Prostate gland (tissue), 2 donors: ENCODE data around the gene NTM. TPM values are rescaled to one million over a fixed set of nuclear protein-coding genes. Genes with fewer than 3 reads are reported as not detected.

Experiments
- DNase-seq: peaks from one replicate; pipeline ENCODE4 v3.0.0-alpha.2; 2019; ENCODE audit warnings: low spot score
- H3K27ac ChIP-seq, 2 donors: fragments of 200-600 bp; sonication (generic); 2 replicates each; pipeline ENCODE4 v1.5.1; 2017 to 2019
- H3K27me3 ChIP-seq: fragments of 200-600 bp; sonication (generic); replicated peaks from 2 replicates; pipeline ENCODE4 v1.5.1; 2019; ENCODE audit not compliant: insufficient read depth
- H3K36me3 ChIP-seq, 2 donors: fragments of 200-600 bp; sonication (generic); 1 replicate in 1 of 2; 2 replicates in 1 of 2; pipeline versions ENCODE4 v1.5.1 to v1.8.1; 2017 to 2019
- H3K4me1 ChIP-seq: fragments of 200-600 bp; sonication (generic); replicated peaks from 2 replicates; pipeline ENCODE4 v1.5.1; 2019
- H3K4me3 ChIP-seq, 2 donors: fragments of 200-600 bp; sonication (generic); 2 replicates each; pipeline ENCODE4 v1.5.1; 2017 to 2019
- H3K9me3 ChIP-seq: fragments of 200-600 bp; sonication (generic); 2 replicates; pipeline ENCODE4 v1.5.1; 2017
- POLR2A ChIP-seq: fragments of 450-650 bp; IDR thresholded peaks from one replicate; pipeline ENCODE4 v1.6.1; 2016; ENCODE audit warnings: antibody characterized with exemption, mild to moderate bottlenecking
- POLR2AphosphoS5 ChIP-seq: sonication (generic); formaldehyde crosslinking; IDR thresholded peaks from one replicate; pipeline ENCODE4 v1.6.1; 2017; ENCODE audit warnings: antibody characterized with exemption
- WGBS: methylation state at CpG from one replicate; pipeline ENCODE4 v1.1.5; 2018; 5-methylcytosine and 5-hydroxymethylcytosine counted together
- intact Hi-C: fragments of 100-400 bp; cut with DNase I; formaldehyde crosslinking; loops from one replicate; pipeline ENCODE4 v1.14.2; 2022
- total RNA-seq, 2 donors: library from RNA; depleted of rRNA; stranded (reverse); fragments of >200 nt; gene quantifications; one replicate each; pipeline ENCODE4 v1.1.0, GENCODE V29; 2016
- TF ChIP-seq, protein P1 (sequence below), 4 experiments: fragments of 200-600 bp in 2 of 4; fragments of 450-650 bp in 2 of 4; sonication (generic) in 2 of 4; IDR thresholded peaks; 1 replicate in 3 of 4; 2 replicates in 1 of 4; pipeline ENCODE4 v1.5.1; 2016 to 2019; ENCODE audit warnings: antibody characterized with exemption in 4 of 4, mild to moderate bottlenecking in 2 of 4, moderate library complexity in 2 of 4

Gene NTM
- total RNA-seq, 2 donors from 2014 or later = 7.4 TPM; not detected in 1

DNA sequence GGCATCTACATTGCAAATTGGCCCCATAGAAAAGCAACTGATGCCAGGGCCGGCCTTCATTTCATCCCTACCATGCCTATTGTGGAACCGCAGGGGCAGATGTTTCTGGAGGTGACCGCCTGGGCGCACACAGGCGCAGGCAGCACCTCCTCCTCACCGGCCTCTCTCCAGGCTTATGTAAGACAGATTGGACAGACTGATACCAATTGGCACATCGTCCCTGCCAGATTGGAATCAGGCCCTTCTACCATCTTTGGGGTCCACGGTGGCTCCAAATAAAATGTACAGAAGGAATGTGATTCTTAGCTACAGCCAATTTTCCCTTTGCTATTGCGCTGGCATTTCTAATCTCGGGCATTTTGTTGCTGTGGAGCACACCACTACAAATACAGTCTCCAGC, 732.6 kb downstream of the NTM start:
- intact Hi-C loops = no loop called here
- no peak overlapping the region for H3K4me3 ChIP-seq
- TF ChIP-seq, protein P1, sequence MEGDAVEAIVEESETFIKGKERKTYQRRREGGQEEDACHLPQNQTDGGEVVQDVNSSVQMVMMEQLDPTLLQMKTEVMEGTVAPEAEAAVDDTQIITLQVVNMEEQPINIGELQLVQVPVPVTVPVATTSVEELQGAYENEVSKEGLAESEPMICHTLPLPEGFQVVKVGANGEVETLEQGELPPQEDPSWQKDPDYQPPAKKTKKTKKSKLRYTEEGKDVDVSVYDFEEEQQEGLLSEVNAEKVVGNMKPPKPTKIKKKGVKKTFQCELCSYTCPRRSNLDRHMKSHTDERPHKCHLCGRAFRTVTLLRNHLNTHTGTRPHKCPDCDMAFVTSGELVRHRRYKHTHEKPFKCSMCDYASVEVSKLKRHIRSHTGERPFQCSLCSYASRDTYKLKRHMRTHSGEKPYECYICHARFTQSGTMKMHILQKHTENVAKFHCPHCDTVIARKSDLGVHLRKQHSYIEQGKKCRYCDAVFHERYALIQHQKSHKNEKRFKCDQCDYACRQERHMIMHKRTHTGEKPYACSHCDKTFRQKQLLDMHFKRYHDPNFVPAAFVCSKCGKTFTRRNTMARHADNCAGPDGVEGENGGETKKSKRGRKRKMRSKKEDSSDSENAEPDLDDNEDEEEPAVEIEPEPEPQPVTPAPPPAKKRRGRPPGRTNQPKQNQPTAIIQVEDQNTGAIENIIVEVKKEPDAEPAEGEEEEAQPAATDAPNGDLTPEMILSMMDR (IDR thresholded peaks at IDR 0.05) = no peak
- TF ChIP-seq POLR2AphosphoS5 (no peak), POLR2A (no peak)
- H3K36me3 ChIP-seq = no peaks in the 10 kb centered on the region
- DNase-seq = no peak
- 83% methylated on average over 10 of the region's 10 CpGs for WGBS
- H3K27me3 ChIP-seq = no peaks in the 10 kb centered on the region
- no peaks in the 10 kb centered on the region for H3K4me1 ChIP-seq
- H3K9me3 ChIP-seq = no peaks in the 10 kb centered on the region
- H3K27ac ChIP-seq = no peak overlapping the region

DNA sequence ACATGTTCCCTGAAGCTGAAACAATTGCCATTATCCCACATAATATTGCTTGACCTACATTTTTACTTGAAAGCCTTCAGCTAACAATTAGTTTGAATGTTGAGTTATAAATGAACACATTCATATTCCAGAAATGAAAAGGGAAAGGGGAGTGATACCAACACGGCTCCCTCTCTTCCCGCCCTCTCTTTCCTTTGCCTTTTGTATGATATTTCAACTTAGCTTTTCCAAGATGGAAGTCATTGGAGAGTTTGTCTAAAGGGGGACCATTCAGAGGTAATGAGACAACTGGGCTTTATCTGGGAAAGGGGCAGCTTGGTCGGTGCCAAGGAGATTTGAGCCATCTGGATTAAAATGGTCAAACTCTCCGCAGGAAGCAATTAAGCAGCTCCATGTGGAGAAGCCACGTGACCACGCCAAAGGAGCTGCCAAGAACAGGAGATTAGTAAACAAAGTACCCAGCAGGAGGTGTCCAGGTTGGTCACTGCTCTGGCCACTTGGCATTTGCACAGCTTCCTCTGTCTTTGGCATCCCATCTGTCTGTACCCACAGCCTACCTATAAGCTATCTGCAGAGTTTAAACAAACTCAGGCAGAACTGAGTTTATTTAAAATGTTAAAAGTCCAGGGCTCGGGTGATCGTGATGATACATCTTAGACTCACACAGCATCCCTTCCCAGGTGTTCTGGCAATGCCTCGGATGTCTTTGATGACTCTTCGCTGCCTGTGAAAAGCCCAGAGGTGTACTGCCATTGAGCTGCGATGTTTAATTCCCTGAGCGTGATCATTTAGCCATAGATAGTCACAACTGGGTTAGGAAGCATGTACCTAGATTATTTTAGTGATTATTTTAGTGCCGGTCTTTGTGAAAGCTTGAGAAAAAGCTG, 735.9 kb downstream of the NTM start:
- no peak overlapping the region for H3K27ac ChIP-seq

DNA sequence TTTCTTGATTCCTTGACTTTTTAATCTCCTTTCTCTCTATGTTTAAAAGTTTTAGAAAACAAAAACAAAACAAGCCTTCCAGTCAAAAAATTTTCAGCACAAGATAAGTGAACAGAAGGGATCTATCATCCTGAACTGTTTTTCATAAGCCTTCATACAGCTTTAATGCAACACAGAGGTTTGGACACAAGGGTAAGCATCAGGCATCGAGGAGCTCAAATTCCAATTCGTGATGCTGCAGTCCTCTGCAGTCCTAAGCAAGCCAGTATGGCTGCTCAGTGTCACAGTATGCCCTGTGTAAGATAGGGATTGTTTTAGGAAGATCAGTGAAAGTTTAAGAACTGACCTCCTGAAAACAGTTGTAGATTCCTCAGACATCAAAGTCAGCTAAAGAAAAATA, 740.9 kb downstream of the NTM start:
- H3K9me3 ChIP-seq = no peaks in the 10 kb centered on the region
- no peaks in the 10 kb centered on the region for H3K4me1 ChIP-seq
- WGBS = 62% methylated on average over 2 of the region's 2 CpGs
- H3K27ac ChIP-seq = no peak overlapping the region
- H3K27me3 ChIP-seq = no peaks in the 10 kb centered on the region
- no peaks in the 10 kb centered on the region for H3K36me3 ChIP-seq
- TF ChIP-seq POLR2AphosphoS5 (no peak), POLR2A (no peak)
- TF ChIP-seq, protein P1 (IDR thresholded peaks at IDR 0.05) = no peak
- intact Hi-C loops = no loop called here
- no peak for DNase-seq
- H3K4me3 ChIP-seq = no peak overlapping the region

More for the DNA sequence above, 735.9 kb downstream of the NTM start:
- no peak for DNase-seq
- intact Hi-C loops = no loop called here
- Histone ChIP-seq H3K36me3 (no peaks in the 10 kb centered on the region), H3K4me1 (no peaks in the 10 kb centered on the region), H3K9me3 (no peaks in the 10 kb centered on the region), H3K4me3 (no peak overlapping the region), H3K27me3 (no peaks in the 10 kb centered on the region)
- no peak for TF ChIP-seq POLR2AphosphoS5
- TF ChIP-seq, protein P1 (IDR thresholded peaks at IDR 0.05) = no peak
- TF ChIP-seq POLR2A = no peak
- WGBS = 69% methylated on average over 13 of the region's 13 CpGs

DNA sequence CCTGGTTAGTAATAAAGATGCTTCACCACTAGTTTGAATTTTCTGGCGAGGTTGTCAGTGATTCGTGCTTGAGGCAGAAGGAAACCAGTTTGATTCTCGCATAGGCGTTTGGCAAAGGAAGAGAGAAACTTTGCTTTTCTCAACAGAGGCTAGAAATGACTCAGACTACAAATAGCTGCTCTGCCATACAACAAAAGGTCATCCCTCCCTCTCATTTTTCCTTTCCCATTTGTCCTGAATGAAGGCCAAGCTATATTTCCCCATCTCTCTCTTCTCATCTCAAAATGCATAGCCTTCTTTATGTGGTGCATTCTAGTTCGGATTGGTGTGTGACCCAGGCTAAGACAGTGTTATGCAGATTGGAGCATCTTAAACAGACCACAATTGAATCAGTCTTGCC, 741.4 kb downstream of the NTM start:
- intact Hi-C loops = no loop called here
- WGBS = 64% methylated on average over 5 of the region's 5 CpGs
- H3K27me3 ChIP-seq = no peaks in the 10 kb centered on the region
- no peaks in the 10 kb centered on the region for H3K36me3 ChIP-seq
- H3K27ac ChIP-seq = no peak overlapping the region
- no peak for DNase-seq
- H3K4me3 ChIP-seq = no peak overlapping the region
- H3K9me3 ChIP-seq = no peaks in the 10 kb centered on the region
- TF ChIP-seq POLR2AphosphoS5 (no peak), POLR2A (no peak)
- TF ChIP-seq, protein P1 (IDR thresholded peaks at IDR 0.05) = no peak
- H3K4me1 ChIP-seq = no peaks in the 10 kb centered on the region

DNA sequence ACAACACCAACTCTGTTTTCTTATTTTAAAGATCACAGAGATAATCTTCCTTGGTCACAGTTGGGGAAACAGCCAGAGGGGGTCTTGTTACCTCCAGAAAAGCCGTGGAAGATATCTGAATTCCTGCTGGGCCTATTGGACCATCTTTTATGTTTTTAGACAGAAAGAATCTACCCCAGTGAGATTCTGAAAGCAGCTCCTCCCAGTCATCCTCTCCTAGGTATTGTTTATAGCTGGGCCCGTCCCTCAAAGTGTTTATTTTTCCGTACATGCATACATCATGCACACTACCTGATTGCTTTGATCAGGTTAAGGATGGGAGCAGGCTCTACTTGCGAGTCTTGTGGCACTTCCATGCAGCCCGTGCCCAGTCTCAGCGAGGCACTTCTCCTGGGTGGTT, 742.4 kb downstream of the NTM start:
- Histone ChIP-seq H3K27ac (no peak overlapping the region), H3K9me3 (no peaks in the 10 kb centered on the region), H3K27me3 (no peaks in the 10 kb centered on the region), H3K4me1 (no peaks in the 10 kb centered on the region), H3K4me3 (no peak overlapping the region), H3K36me3 (no peaks in the 10 kb centered on the region)
- WGBS = 60% methylated on average over 6 of the region's 6 CpGs
- TF ChIP-seq, protein P1 (IDR thresholded peaks at IDR 0.05) = no peak
- TF ChIP-seq POLR2A (no peak), POLR2AphosphoS5 (no peak)
- DNase-seq = no peak
- intact Hi-C loops = no loop called here
